Endothelial cell (in vitro differentiated cells): Measurements from ENCODE around the gene TTLL6. TPM values are rescaled to one million over a fixed set of nuclear protein-coding genes. Genes with fewer than 3 reads are reported as not detected.
A peak's percentile ranks its signal among the peaks of the same experiment; 100 is the strongest.
"Not testable (repeated sequence)": the region's sequence is repeated elsewhere in the genome, so short reads cannot be mapped to it uniquely, and the experiment has no call there.

Source experiments
- DNase-seq: peaks from one replicate; pipeline ENCODE4 v3.0.0; 2021; ENCODE audit warnings: low spot score
- H3K27ac Mint-ChIP-seq: one replicate; pipeline ENCODE4 v1.8.0; 2021; ENCODE audit warnings: mixed read lengths, inconsistent platforms; ENCODE audit not compliant: unreplicated experiment
- H3K27me3 Mint-ChIP-seq: one replicate; pipeline ENCODE4 v1.8.0; 2021; ENCODE audit warnings: mild to moderate bottlenecking, moderate library complexity, mixed read lengths, inconsistent platforms; ENCODE audit not compliant: unreplicated experiment
- H3K36me3 Mint-ChIP-seq: one replicate; pipeline ENCODE4 v1.8.0; 2021; ENCODE audit warnings: mild to moderate bottlenecking, low read depth, mixed read lengths, inconsistent platforms; ENCODE audit not compliant: unreplicated experiment
- H3K4me1 Mint-ChIP-seq: one replicate; pipeline ENCODE4 v1.8.0; 2021; ENCODE audit warnings: mild to moderate bottlenecking, mixed read lengths, inconsistent platforms; ENCODE audit not compliant: unreplicated experiment
- H3K4me3 Mint-ChIP-seq: one replicate; pipeline ENCODE4 v1.8.0; 2021; ENCODE audit warnings: mild to moderate bottlenecking, mixed read lengths, inconsistent platforms; ENCODE audit not compliant: unreplicated experiment
- H3K9me3 Mint-ChIP-seq: one replicate; pipeline ENCODE4 v1.8.0; 2021; ENCODE audit warnings: mixed read lengths, inconsistent platforms; ENCODE audit not compliant: unreplicated experiment
- CTCF ChIP-seq: fragments of 200-600 bp; sonication (generic); IDR thresholded peaks from one replicate; pipeline ENCODE4 v1.5.0; 2021; ENCODE audit warnings: antibody characterized with exemption; ENCODE audit not compliant: unreplicated experiment
- microRNA-seq: library from miRNA; unstranded; fragments of <30 nt; microRNA quantifications from one replicate; pipeline ENCODE4, GENCODE V29; 2020; ENCODE audit not compliant: unreplicated experiment
- total RNA-seq: library from RNA; stranded (reverse); fragmentation: NEBNext Ultra II Directional; extraction: Animal tissue kit (Norgen Biotek cat#: 25700); gene quantifications from one replicate; pipeline ENCODE4 v1.2.1, GENCODE V29; 2021; ENCODE audit not compliant: unreplicated experiment

TTLL6 gene
- total RNA-seq, 1 donor from 2014 or later = 0.87 TPM

GRCh38 chr17:48718227-48718760 is 98.7 kb downstream of the TTLL6 start:
- Mint-ChIP-seq H3K9me3 (no peaks in the 10 kb centered on the region), H3K4me1 (peaks cover 18% of the 10 kb centered on the region), H3K36me3 (no peaks in the 10 kb centered on the region), H3K27ac (no peak overlapping the region), H3K4me3 (peak overlapping the region; percentile 82), H3K27me3 (peaks cover 30% of the 10 kb centered on the region)
- DNase-seq = no peak
- TF ChIP-seq CTCF = no peak

- no peak for TF ChIP-seq CTCF
- no peaks in the 10 kb centered on the region for H3K9me3 Mint-ChIP-seq
- DNase-seq = no peak
- peaks cover 18% of the 10 kb centered on the region for H3K4me1 Mint-ChIP-seq
- H3K4me3 Mint-ChIP-seq = no peak overlapping the region
- H3K36me3 Mint-ChIP-seq = no peaks in the 10 kb centered on the region
- peaks cover 30% of the 10 kb centered on the region for H3K27me3 Mint-ChIP-seq
- H3K27ac Mint-ChIP-seq = no peak overlapping the region
These were observed 99.4 kb downstream of the TTLL6 start for GRCh38 chr17:48717367-48718226.

GRCh38 chr17:48716549-48716948 is 100.5 kb downstream of the TTLL6 start:
- H3K4me3 Mint-ChIP-seq, H3K36me3 Mint-ChIP-seq, H3K27ac Mint-ChIP-seq, DNase-seq, H3K9me3 Mint-ChIP-seq: not testable (repeated sequence)
- H3K4me1 Mint-ChIP-seq = peaks cover 18% of the 10 kb centered on the region
- peaks cover 25% of the 10 kb centered on the region for H3K27me3 Mint-ChIP-seq

GRCh38 chr17:48715496-48716399 is 101.3 kb downstream of the TTLL6 start:
- Mint-ChIP-seq H3K4me1 (peaks cover 17% of the 10 kb centered on the region), H3K9me3 (no peaks in the 10 kb centered on the region), H3K36me3 (no peaks in the 10 kb centered on the region), H3K27me3 (peaks cover 22% of the 10 kb centered on the region), H3K4me3 (no peak overlapping the region), H3K27ac (no peak overlapping the region)
- TF ChIP-seq CTCF = no peak
- no peak for DNase-seq

Small RNA genes within 50 kb of the gene (microRNA-seq; reads per million reads assigned to microRNA genes)
- not detected for gene MIR3185

Other genes with a start within 250 kb of the TTLL6 start
- gene HOXB4, start 238.9 kb downstream of the TTLL6 start, total RNA-seq = 6.5 TPM
- 17.7 TPM for gene HOXB3, start 227.0 kb downstream of the TTLL6 start, total RNA-seq
- 0.59 TPM for gene HOXB5, start 223.4 kb downstream of the TTLL6 start, total RNA-seq
- gene HOXB6, start 212.2 kb downstream of the TTLL6 start, total RNA-seq = 1.9 TPM
- gene HOXB7, start 206.2 kb downstream of the TTLL6 start, total RNA-seq = 3.6 TPM
- gene HOXB8, start 201.9 kb downstream of the TTLL6 start, total RNA-seq = 0.15 TPM
- gene HOXB9, start 190.9 kb downstream of the TTLL6 start, total RNA-seq = 0.49 TPM
- gene PRAC1, start 94.7 kb downstream of the TTLL6 start, total RNA-seq = not detected
- not detected for gene PRAC2, start 94.0 kb downstream of the TTLL6 start, total RNA-seq
- gene HOXB13, start 88.5 kb downstream of the TTLL6 start, total RNA-seq = not detected
- gene CALCOCO2, start 13.8 kb upstream of the TTLL6 start, total RNA-seq = 46.1 TPM
- gene ATP5MC1, start 75.6 kb upstream of the TTLL6 start, total RNA-seq = 36.7 TPM
- gene UBE2Z, start 91.2 kb upstream of the TTLL6 start, total RNA-seq = 81.8 TPM
- 149 TPM for gene SNF8, start 127.6 kb upstream of the TTLL6 start, total RNA-seq
- not detected for gene GIP, start 151.4 kb upstream of the TTLL6 start, total RNA-seq
- 298 TPM for gene IGF2BP1, start 180.2 kb upstream of the TTLL6 start, total RNA-seq